Neural progenitor cell (in vitro differentiated cells): ENCODE data around the gene VRK3. TPM values are rescaled to one million over a fixed set of nuclear protein-coding genes. Genes with fewer than 3 reads are reported as not detected.
"Not testable (repeated sequence)": the region's sequence is repeated elsewhere in the genome, so short reads cannot be mapped to it uniquely, and the experiment has no call there.

Experiments
- DNase-seq: peaks from one replicate; pipeline ENCODE4 v3.0.0-alpha.2; 2016; ENCODE audit warnings: low spot score
- H2AFZ ChIP-seq: fragments of 200-600 bp; sonication (generic); replicated peaks from 2 replicates; pipeline ENCODE4 v1.6.1; 2016; ENCODE audit warnings: antibody characterized with exemption
- H3F3A ChIP-seq: fragments of 200-600 bp; sonication (generic); 2 replicates; pipeline ENCODE4 v1.6.1; 2016; ENCODE audit warnings: antibody characterized with exemption, low read depth
- H3K27ac ChIP-seq: fragments of 200-600 bp; sonication (generic); 2 replicates; pipeline ENCODE4 v1.5.1; 2016; ENCODE audit warnings: mild to moderate bottlenecking
- H3K27me3 ChIP-seq: fragments of 200-600 bp; sonication (generic); 2 replicates; pipeline ENCODE4 v1.6.1; 2016; ENCODE audit warnings: mild to moderate bottlenecking, moderate library complexity
- H3K36me3 ChIP-seq: fragments of 200-600 bp; sonication (generic); 2 replicates; pipeline ENCODE4 v1.5.1; 2016
- H3K4me1 ChIP-seq: fragments of 200-600 bp; sonication (generic); 2 replicates; pipeline ENCODE4 v1.6.1; 2016; ENCODE audit warnings: mixed run types
- H3K4me2 ChIP-seq: fragments of 200-600 bp; sonication (generic); 2 replicates; pipeline ENCODE4 v1.6.1; 2016
- H3K4me3 ChIP-seq: fragments of 200-600 bp; sonication (generic); 2 replicates; pipeline ENCODE4 v1.5.1; 2016
- H3K79me2 ChIP-seq: fragments of 200-600 bp; sonication (generic); 2 replicates; pipeline ENCODE4 v1.6.1; 2016; ENCODE audit warnings: low read depth
- H3K9ac ChIP-seq: fragments of 200-600 bp; sonication (generic); 2 replicates; pipeline ENCODE4 v1.6.1; 2016
- H3K9me3 ChIP-seq: fragments of 200-600 bp; sonication (generic); 2 replicates; pipeline ENCODE4 v1.5.1; 2016; ENCODE audit warnings: low read depth
- H4K20me1 ChIP-seq: fragments of 200-600 bp; sonication (generic); 2 replicates; pipeline ENCODE4 v1.6.1; 2016; ENCODE audit warnings: low read depth
- H3K27ac Mint-ChIP-seq: 3 replicates; pipeline ENCODE4 v1.8.0; 2021; ENCODE audit warnings: mixed read lengths
- H3K27me3 Mint-ChIP-seq: 2 replicates; pipeline ENCODE4 v1.8.0; 2022; ENCODE audit warnings: low read depth, mild to moderate bottlenecking, inconsistent platforms, moderate library complexity, mixed read lengths; ENCODE audit not compliant: insufficient read depth
- H3K36me3 Mint-ChIP-seq: 3 replicates; pipeline ENCODE4 v1.8.0; 2021; ENCODE audit warnings: mixed read lengths
- H3K4me1 Mint-ChIP-seq: 3 replicates; pipeline ENCODE4 v1.8.0; 2021; ENCODE audit warnings: mixed read lengths
- H3K4me3 Mint-ChIP-seq: 3 replicates; pipeline ENCODE4 v1.8.0; 2021; ENCODE audit warnings: mild to moderate bottlenecking, moderate library complexity, mixed read lengths
- H3K9me3 Mint-ChIP-seq: 3 replicates; pipeline ENCODE4 v1.8.0; 2020; ENCODE audit warnings: mixed read lengths
- CTCF ChIP-seq: fragments of 200-600 bp; sonication (generic); IDR thresholded peaks from 2 replicates; pipeline ENCODE4 v1.5.1; 2017; ENCODE audit warnings: antibody characterized with exemption, mild to moderate bottlenecking
- EZH2 ChIP-seq: fragments of 200-600 bp; sonication (generic); IDR thresholded peaks from 2 replicates; pipeline ENCODE4 v1.6.1; 2017; ENCODE audit warnings: antibody characterized with exemption, mild to moderate bottlenecking, moderate library complexity
- EZH2phosphoT487 ChIP-seq: fragments of 200-600 bp; sonication (generic); IDR thresholded peaks from 2 replicates; pipeline ENCODE4 v1.6.1; 2017; ENCODE audit warnings: antibody characterized with exemption
- total RNA-seq: library from RNA; depleted of rRNA; stranded (reverse); fragments of >200 nt; gene quantifications from 2 replicates; pipeline ENCODE4 v1.2.3, GENCODE V29; 2015; ENCODE audit warnings: low replicate concordance

Gene VRK3
- total RNA-seq, 1 donor from 2014 or later: 21.6 TPM

- H3K9me3 Mint-ChIP-seq, H3K4me3 Mint-ChIP-seq, H3K9me3 ChIP-seq, H2AFZ ChIP-seq, H4K20me1 ChIP-seq, H3K27me3 ChIP-seq, H3F3A ChIP-seq, H3K9ac ChIP-seq, H3K36me3 ChIP-seq, H3K4me3 ChIP-seq, H3K27me3 Mint-ChIP-seq, H3K27ac ChIP-seq, H3K27ac Mint-ChIP-seq, H3K4me2 ChIP-seq, H3K36me3 Mint-ChIP-seq, H3K79me2 ChIP-seq, DNase-seq, H3K4me1 ChIP-seq: not testable (repeated sequence)
- H3K4me1 Mint-ChIP-seq: peaks cover 10% of the 10 kb centered on the region
Measured at GRCh38 chr19:49958596-49958995, 66.6 kb downstream of the VRK3 start.

- not testable (repeated sequence) for H3K9me3 Mint-ChIP-seq, H2AFZ ChIP-seq, H3F3A ChIP-seq, H3K4me3 ChIP-seq, DNase-seq, H3K36me3 ChIP-seq, H3K27me3 ChIP-seq, H3K79me2 ChIP-seq, H3K4me2 ChIP-seq, H3K9me3 ChIP-seq, H3K27ac ChIP-seq, H3K27me3 Mint-ChIP-seq, H3K36me3 Mint-ChIP-seq, H3K4me1 ChIP-seq, H4K20me1 ChIP-seq, H3K9ac ChIP-seq
- Mint-ChIP-seq H3K4me1 (peaks cover 15% of the 10 kb centered on the region), H3K27ac (peak overlapping the region; percentile 83), H3K4me3 (peak overlapping the region; percentile 70)
Measured at GRCh38 chr19:49958144-49958543, 67.0 kb downstream of the VRK3 start.

- no peak overlapping the region for H2AFZ ChIP-seq
- no peak overlapping the region for H3K27ac ChIP-seq
- Mint-ChIP-seq H3K27ac (no peak overlapping the region), H3K27me3 (no peaks in the 10 kb centered on the region), H3K9me3 (no peaks in the 10 kb centered on the region), H3K36me3 (no peaks in the 10 kb centered on the region), H3K4me1 (peaks cover 15% of the 10 kb centered on the region), H3K4me3 (no peak overlapping the region)
- H3K79me2 ChIP-seq: no peaks in the 10 kb centered on the region
- H3K4me2 ChIP-seq: no peak overlapping the region
- no peaks in the 10 kb centered on the region for H3K27me3 ChIP-seq
- H3K9ac ChIP-seq: no peak overlapping the region
- no peak for DNase-seq
- H3K9me3 ChIP-seq: no peaks in the 10 kb centered on the region
- H3K4me3 ChIP-seq: no peak overlapping the region
- TF ChIP-seq EZH2phosphoT487: no peak
- no peak for TF ChIP-seq CTCF
- TF ChIP-seq EZH2: no peak
- no peaks in the 10 kb centered on the region for H4K20me1 ChIP-seq
- no peaks in the 10 kb centered on the region for H3K36me3 ChIP-seq
- no peaks in the 10 kb centered on the region for H3F3A ChIP-seq
- H3K4me1 ChIP-seq: no peaks in the 10 kb centered on the region
Measured at GRCh38 chr19:49957262-49957915, 67.8 kb downstream of the VRK3 start.

- Mint-ChIP-seq H3K27ac (no peak overlapping the region), H3K4me3 (no peak overlapping the region), H3K27me3 (peaks cover 3% of the 10 kb centered on the region), H3K9me3 (no peaks in the 10 kb centered on the region), H3K36me3 (no peaks in the 10 kb centered on the region), H3K4me1 (peaks cover 15% of the 10 kb centered on the region)
- no peaks in the 10 kb centered on the region for H3K79me2 ChIP-seq
- no peak overlapping the region for H3K4me2 ChIP-seq
- no peaks in the 10 kb centered on the region for H3K4me1 ChIP-seq
- H4K20me1 ChIP-seq: no peaks in the 10 kb centered on the region
- no peaks in the 10 kb centered on the region for H3K9me3 ChIP-seq
- no peak overlapping the region for H3K4me3 ChIP-seq
- TF ChIP-seq EZH2phosphoT487 (no peak), CTCF (no peak), EZH2 (no peak)
- no peak overlapping the region for H3K27ac ChIP-seq
- no peaks in the 10 kb centered on the region for H3K27me3 ChIP-seq
- H3F3A ChIP-seq: no peaks in the 10 kb centered on the region
- no peaks in the 10 kb centered on the region for H3K36me3 ChIP-seq
- DNase-seq: no peak
- H3K9ac ChIP-seq: no peak overlapping the region
- no peak overlapping the region for H2AFZ ChIP-seq
Measured at GRCh38 chr19:49956115-49956495, 69.1 kb downstream of the VRK3 start.
